Upper lobe of left lung (tissue), 6 donors: ENCODE results near the gene NAMPT. TPM values are rescaled to one million over a fixed set of nuclear protein-coding genes. Genes with fewer than 3 reads are reported as not detected.

Source experiments
- ATAC-seq, 2 donors: fragments of 200-7000 bp; cut with Tn5 transposase; one replicate each; pipeline ENCODE4 v1.9.1; 2022; ENCODE audit warnings: mild to moderate bottlenecking in 2 of 2, moderate library complexity in 2 of 2; ENCODE audit not compliant: low FRiP score in 2 of 2
- DNase-seq, 2 donors: peaks; one replicate each; pipeline ENCODE4 v3.0.0-alpha.2; 2019 to 2020
- H3K27ac ChIP-seq, 4 donors: fragments of 200-600 bp; sonication (generic); one replicate each; pipeline ENCODE4 v1.5.1; 2016 to 2019
- H3K27me3 ChIP-seq, 4 donors: fragments of 200-600 bp; sonication (generic); one replicate each; pipeline ENCODE4 v1.5.1; 2017 to 2019
- H3K36me3 ChIP-seq, 4 donors: fragments of 200-600 bp; sonication (generic); one replicate each; pipeline ENCODE4 v1.5.1; 2016 to 2019
- H3K4me1 ChIP-seq, 4 donors: fragments of 200-600 bp; sonication (generic); one replicate each; pipeline ENCODE4 v1.5.1; 2018 to 2019
- H3K4me3 ChIP-seq, 4 donors: fragments of 200-600 bp; sonication (generic); one replicate each; pipeline ENCODE4 v1.5.1; 2017 to 2019; ENCODE audit warnings: mild to moderate bottlenecking in 2 of 4, moderate library complexity in 1 of 4
- H3K9me3 ChIP-seq, 4 donors: fragments of 200-600 bp; sonication (generic); one replicate each; pipeline ENCODE4 v1.5.1; 2018 to 2019
- CTCF ChIP-seq, 6 experiments: fragments of 450-650 bp in 4 of 6; fragments of 200-600 bp in 2 of 6; sonication (generic) in 2 of 6; IDR thresholded peaks; one replicate each; pipeline ENCODE4 v1.5.1; 2016 to 2019; ENCODE audit warnings: antibody characterized with exemption in 6 of 6
- EP300 ChIP-seq, 4 donors: sonication (generic); formaldehyde crosslinking; IDR thresholded peaks; one replicate each; pipeline ENCODE4 v1.5.1; 2017; ENCODE audit warnings: antibody characterized with exemption in 4 of 4, control low read depth in 2 of 4
- POLR2A ChIP-seq, 4 donors: fragments of 450-650 bp; IDR thresholded peaks; one replicate each; pipeline ENCODE4 v1.5.1; 2016 to 2017; ENCODE audit warnings: antibody characterized with exemption in 4 of 4, mild to moderate bottlenecking in 2 of 4
- POLR2AphosphoS5 ChIP-seq, 2 donors: sonication (generic); formaldehyde crosslinking; IDR thresholded peaks; one replicate each; pipeline ENCODE4 v1.5.1; 2017; ENCODE audit warnings: antibody characterized with exemption in 2 of 2
- WGBS, 2 donors: methylation state at CpG; one replicate each; pipeline ENCODE4 v1.1.5; 2017 to 2018; 5-methylcytosine and 5-hydroxymethylcytosine counted together
- total RNA-seq, 6 donors: library from RNA; depleted of rRNA in 4 of 6; stranded (reverse); fragments of >200 nt in 4 of 6; gene quantifications; one replicate each; pipeline versions ENCODE4 v1.1.0 to v1.2.1, GENCODE V29; 2016 to 2021
- donor health status: DM: no; HTN: no; CAD: no; lungs with moderate emphysema.
- donor health status: DM: no; HTN: yes; CAD: no; lungs with severe emphysema.

NAMPT gene
- total RNA-seq, 6 donors from 2014 or later: 129 to 326 (median 212) TPM

DNA sequence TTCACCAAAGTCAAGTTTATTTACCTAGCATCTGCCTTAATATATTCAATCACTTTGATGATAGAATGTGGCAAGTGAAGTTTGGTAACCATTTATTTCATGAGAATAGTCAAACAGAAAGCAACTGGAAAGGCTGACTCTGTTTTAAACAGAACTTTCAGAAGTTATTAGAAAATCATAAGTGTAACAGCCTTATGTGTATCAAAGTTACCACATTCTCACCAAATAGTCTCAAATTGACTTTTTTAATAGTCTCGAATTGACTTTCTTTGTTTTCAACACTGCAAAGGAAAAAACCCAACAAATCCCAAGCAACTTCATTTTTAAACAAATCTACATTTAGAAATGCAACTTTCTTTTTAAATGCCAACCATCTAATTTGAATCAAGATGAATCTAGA, 29.5 kb downstream of the NAMPT start:
- Histone ChIP-seq H3K4me1 (peaks cover 0 to under 1% (median 0%) of the 10 kb centered on the region in 4 donors), H3K27me3 (no peaks in the 10 kb centered on the region), H3K27ac (no peak overlapping the region), H3K9me3 (no peaks in the 10 kb centered on the region), H3K36me3 (peaks cover 7 to 97% (median 60%) of the 10 kb centered on the region in 4 donors), H3K4me3 (no peak overlapping the region)
- ATAC-seq (no peak), DNase-seq (no peak)
- no peak for TF ChIP-seq CTCF (IDR thresholded peaks at IDR 0.05)
- no peak for TF ChIP-seq POLR2A (IDR thresholded peaks at IDR 0.05)
- TF ChIP-seq POLR2AphosphoS5 (IDR thresholded peaks at IDR 0.05): no peak
- TF ChIP-seq EP300 (IDR thresholded peaks at IDR 0.05): no peak
- WGBS, 2 donors: 86 to 94% methylated on average over 1 of the region's 1 CpG

DNA sequence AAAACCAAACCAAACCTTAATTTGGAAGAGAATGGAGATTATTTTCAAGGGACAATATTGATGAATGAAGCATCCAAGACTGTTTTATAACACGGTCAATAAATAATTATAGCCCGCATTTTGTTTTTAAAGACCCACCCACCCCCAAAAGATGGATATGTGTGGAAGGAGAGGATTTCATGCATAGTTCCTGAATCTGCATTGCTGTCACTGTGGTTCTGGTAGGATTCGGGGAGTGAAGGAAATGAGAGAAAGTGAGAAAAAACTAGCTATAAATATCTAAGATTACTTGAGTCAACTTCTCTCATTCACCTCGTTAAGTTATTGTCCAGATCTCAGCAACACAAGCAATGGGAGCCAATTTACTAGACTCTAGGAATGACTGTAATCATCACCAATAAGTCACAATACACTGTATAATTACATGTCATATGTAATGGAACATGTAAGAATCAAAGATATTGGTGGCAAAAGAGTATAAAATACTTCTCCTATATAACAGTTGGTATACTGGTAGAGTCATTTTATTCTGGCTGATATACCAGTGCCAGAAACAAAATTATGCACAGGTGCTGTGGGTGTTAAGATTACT, 30.2 kb downstream of the NAMPT start:
- no peaks in the 10 kb centered on the region for H3K4me1 ChIP-seq
- H3K27me3 ChIP-seq: no peaks in the 10 kb centered on the region

GRCh38 chr7:106252568-106252967, 32.2 kb downstream of the NAMPT start:
- 89 to 93% methylated on average over 3 of the region's 3 CpGs for WGBS, 2 donors

More for the DNA sequence above, 30.2 kb downstream of the NAMPT start:
- WGBS, 2 donors: 89 to 94% methylated on average over 4 of the region's 4 CpGs
- Histone ChIP-seq H3K36me3 (peaks cover 7 to 97% (median 56%) of the 10 kb centered on the region in 4 donors), H3K9me3 (no peaks in the 10 kb centered on the region), H3K27ac (no peak overlapping the region), H3K4me3 (no peak overlapping the region)
- TF ChIP-seq POLR2AphosphoS5 (IDR thresholded peaks at IDR 0.05): peak in 1 of 2 donors; percentile 21
- TF ChIP-seq POLR2A (IDR thresholded peaks at IDR 0.05): no peak
- ATAC-seq (no peak), DNase-seq (no peak)

DNA sequence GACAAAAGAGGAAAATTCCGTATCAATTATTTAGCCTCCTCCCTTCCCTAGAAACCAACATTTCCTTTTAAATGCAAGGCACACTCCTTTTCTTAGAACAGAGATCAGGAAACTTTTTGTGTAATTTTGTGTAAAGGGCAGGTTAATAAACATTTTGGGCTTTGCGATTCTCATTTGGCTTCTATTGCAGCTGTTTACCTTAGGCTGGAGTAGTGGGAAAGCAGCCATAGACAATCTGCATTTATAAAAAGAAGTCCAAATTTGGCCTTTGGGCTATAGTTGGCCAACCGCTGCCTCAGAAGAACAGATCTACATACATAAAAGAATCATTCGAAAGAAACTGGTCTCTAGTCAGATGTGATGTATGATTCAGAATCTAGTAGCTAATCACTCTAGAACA, 35.3 kb downstream of the NAMPT start:
- ATAC-seq (no peak), DNase-seq (no peak)
- WGBS, 2 donors: 95 to 99% methylated on average over 4 of the region's 4 CpGs
- no peaks in the 10 kb centered on the region for H3K4me1 ChIP-seq
- no peaks in the 10 kb centered on the region for H3K27me3 ChIP-seq
- H3K27ac ChIP-seq: no peak overlapping the region
- TF ChIP-seq POLR2AphosphoS5 (IDR thresholded peaks at IDR 0.05) (peak in 1 of 2 donors; percentile 29), EP300 (IDR thresholded peaks at IDR 0.05) (no peak), POLR2A (IDR thresholded peaks at IDR 0.05) (no peak)
- H3K4me3 ChIP-seq: no peak overlapping the region
- H3K36me3 ChIP-seq: peaks cover 7 to 74% (median 37%) of the 10 kb centered on the region in 4 donors
- H3K9me3 ChIP-seq: no peaks in the 10 kb centered on the region

More at GRCh38 chr7:106252568-106252967, 32.2 kb downstream of the NAMPT start:
- TF ChIP-seq CTCF (IDR thresholded peaks at IDR 0.05) (no peak), EP300 (IDR thresholded peaks at IDR 0.05) (no peak), POLR2A (IDR thresholded peaks at IDR 0.05) (no peak), POLR2AphosphoS5 (IDR thresholded peaks at IDR 0.05) (no peak)
- DNase-seq (no peak), ATAC-seq (no peak)
- Histone ChIP-seq H3K4me3 (no peak overlapping the region), H3K4me1 (no peaks in the 10 kb centered on the region), H3K9me3 (no peaks in the 10 kb centered on the region), H3K27me3 (no peaks in the 10 kb centered on the region), H3K36me3 (peaks cover 7 to 96% (median 43%) of the 10 kb centered on the region in 4 donors), H3K27ac (no peak overlapping the region)

DNA sequence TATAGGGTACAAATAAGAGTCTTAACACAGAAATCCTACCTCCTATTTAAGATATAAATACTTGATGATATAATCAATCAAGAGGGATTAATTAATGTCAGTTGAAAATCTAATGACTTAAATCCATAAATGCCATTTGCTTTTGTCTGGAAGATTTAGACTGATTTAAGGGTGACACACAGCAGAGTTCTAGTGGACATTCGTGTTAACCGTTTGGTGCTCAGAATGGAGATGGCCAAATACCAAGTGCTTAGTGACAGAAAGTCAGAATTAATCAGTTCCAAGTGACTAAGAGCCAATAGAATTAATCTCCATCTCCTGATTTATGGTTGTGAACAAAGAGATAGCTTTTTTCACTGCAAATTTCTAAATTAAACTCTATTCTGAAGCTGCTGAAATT, 36.2 kb downstream of the NAMPT start:
- Histone ChIP-seq H3K4me1 (no peaks in the 10 kb centered on the region), H3K36me3 (peaks cover 7 to 65% (median 29%) of the 10 kb centered on the region in 4 donors), H3K9me3 (no peaks in the 10 kb centered on the region), H3K4me3 (no peak overlapping the region), H3K27ac (no peak overlapping the region), H3K27me3 (no peaks in the 10 kb centered on the region)
- TF ChIP-seq POLR2AphosphoS5 (IDR thresholded peaks at IDR 0.05): peak in 1 of 2 donors; percentile 68
- no peak for TF ChIP-seq EP300 (IDR thresholded peaks at IDR 0.05)
- ATAC-seq: no peak
- 98% methylated on average over 2 of the region's 2 CpGs for WGBS, 2 donors
- no peak for DNase-seq

DNA sequence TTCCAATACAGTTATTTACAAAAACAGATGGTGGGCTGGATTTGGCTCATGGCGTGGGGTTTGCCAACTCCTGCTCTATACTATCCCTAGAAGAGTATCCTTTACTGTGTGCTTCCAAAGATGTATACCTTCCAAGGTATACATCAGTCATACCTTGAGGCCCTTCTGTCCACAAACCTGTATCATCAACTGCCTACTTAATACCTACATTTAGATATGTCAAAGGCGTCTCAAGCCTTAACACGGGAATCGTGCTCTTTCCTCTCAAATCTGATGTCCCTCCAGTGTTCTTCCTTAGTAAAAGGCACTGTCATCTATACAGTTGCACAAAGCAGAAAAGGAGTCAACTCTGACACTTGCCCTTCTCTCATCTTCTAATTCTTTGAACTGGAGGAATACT, 36.9 kb downstream of the NAMPT start:
- no peaks in the 10 kb centered on the region for H3K4me1 ChIP-seq
- peaks cover 7 to 57% (median 22%) of the 10 kb centered on the region in 4 donors for H3K36me3 ChIP-seq
- ATAC-seq: peak; percentile 31 to 59
- TF ChIP-seq POLR2AphosphoS5 (IDR thresholded peaks at IDR 0.05): peak in 1 of 2 donors; percentile 45
- TF ChIP-seq EP300 (IDR thresholded peaks at IDR 0.05): no peak
- H3K27me3 ChIP-seq: no peaks in the 10 kb centered on the region
- no peak for DNase-seq
- no peaks in the 10 kb centered on the region for H3K9me3 ChIP-seq
- H3K27ac ChIP-seq: no peak overlapping the region
- WGBS, 2 donors: 94 to 97% methylated on average over 4 of the region's 4 CpGs
- H3K4me3 ChIP-seq: no peak overlapping the region
